OCI-LY7 (cell line): ENCODE results near the gene RIMS3. TPM values are rescaled to one million over a fixed set of nuclear protein-coding genes. Genes with fewer than 3 reads are reported as not detected.

Source experiments
- BruUV-seq: library from RNA; stranded (reverse); fragments of 400-500 nt; replicated peaks from 2 replicates; lab custom pipeline; 2021; lab: Mats Ljungman, UMichigan
- CTCF ChIA-PET: fragments of 300-600 bp; sonication (Branson Sonifier 250); formaldehyde crosslinking; loops from one replicate; lab custom pipeline; 2022; ENCODE audit warnings: antibody characterized with exemption; ENCODE audit not compliant: unreplicated experiment; lab: Charles Lee
- POLR2A ChIA-PET: fragments of 300-600 bp; sonication (Branson Sonifier 250); formaldehyde crosslinking; loops from one replicate; lab custom pipeline; 2022; ENCODE audit warnings: antibody characterized with exemption; lab: Charles Lee
- DNase-seq: peaks from one replicate; pipeline ENCODE4 v3.0.0-alpha.2; 2015; ENCODE audit warnings: low spot score
- H2AFZ ChIP-seq: fragments of 200-600 bp; sonication (generic), shearing (Covaris generic); 2 replicates; pipeline ENCODE4 v1.6.1; 2014; ENCODE audit warnings: mild to moderate bottlenecking, antibody characterized with exemption, low read length, moderate library complexity
- H3K27ac ChIP-seq: fragments of 200-600 bp; sonication (generic); 2 replicates; pipeline ENCODE4 v1.5.1; 2014; ENCODE audit warnings: mixed run types, low read depth, mild to moderate bottlenecking, moderate library complexity, low read length, inconsistent platforms; ENCODE audit not compliant: poor library complexity, severe bottlenecking
- H3K36me3 ChIP-seq: fragments of 200-600 bp; sonication (generic); 2 replicates; pipeline ENCODE4 v1.6.1; 2014; ENCODE audit warnings: mild to moderate bottlenecking, antibody characterized with exemption, low read length, moderate library complexity, mixed read lengths; ENCODE audit not compliant: insufficient read depth
- H3K4me1 ChIP-seq: fragments of 200-600 bp; sonication (generic); 2 replicates; pipeline ENCODE4 v1.5.1; 2014; ENCODE audit warnings: mild to moderate bottlenecking, low read length; ENCODE audit not compliant: insufficient read depth, poor library complexity, severe bottlenecking
- H3K4me2 ChIP-seq: fragments of 200-600 bp; sonication (generic); 2 replicates; pipeline ENCODE4 v1.6.1; 2014; ENCODE audit warnings: mild to moderate bottlenecking, low read length
- H3K4me3 ChIP-seq: fragments of 200-600 bp; sonication (generic); 2 replicates; pipeline ENCODE4 v1.5.1; 2014; ENCODE audit warnings: mild to moderate bottlenecking, low read depth, low read length; ENCODE audit not compliant: poor library complexity, severe bottlenecking
- H3K79me2 ChIP-seq: fragments of 200-600 bp; sonication (generic); 2 replicates; pipeline ENCODE4 v1.6.1; 2016; ENCODE audit warnings: low read depth, mild to moderate bottlenecking, low read length, moderate library complexity, mixed read lengths; ENCODE audit not compliant: insufficient read depth
- H3K9me2 ChIP-seq: fragments of 200-600 bp; sonication (generic); 2 replicates; pipeline ENCODE4 v1.6.1; 2016; ENCODE audit warnings: mild to moderate bottlenecking, low read length, mixed read lengths; ENCODE audit not compliant: insufficient read depth
- H3K9me3 ChIP-seq: fragments of 200-600 bp; sonication (generic); 2 replicates; pipeline ENCODE4 v1.6.1; 2014; ENCODE audit warnings: mild to moderate bottlenecking, mixed run types, low read length, mixed read lengths
- H4K20me1 ChIP-seq: fragments of 200-600 bp; sonication (generic); 2 replicates; pipeline ENCODE4 v1.6.1; 2014; ENCODE audit warnings: mild to moderate bottlenecking, antibody characterized with exemption, low read length, moderate library complexity, mixed read lengths; ENCODE audit not compliant: insufficient read depth
- CTCF ChIP-seq: fragments of 200-600 bp; sonication (generic); conservative IDR thresholded peaks from 2 replicates; pipeline ENCODE4 v1.5.1; 2014; ENCODE audit warnings: mild to moderate bottlenecking, antibody characterized with exemption, low read length, moderate library complexity, mixed read lengths
- EZH2phosphoT487 ChIP-seq: fragments of 200-600 bp; sonication (generic); IDR thresholded peaks from 2 replicates; pipeline ENCODE4 v1.6.1; 2018; ENCODE audit warnings: low read depth, borderline replicate concordance, mild to moderate bottlenecking, mixed run types, antibody characterized with exemption, low read length, moderate library complexity, mixed read lengths
- intact Hi-C: fragments of 100-400 bp; cut with micrococcal nuclease; formaldehyde crosslinking; loops from one replicate; pipeline ENCODE4 v1.10.0; 2022; ENCODE audit not compliant: unreplicated experiment
- total RNA-seq, 2 experiments: library from RNA; depleted of rRNA in 1 of 2; stranded (reverse); fragments of >200 nt in 1 of 2; shearing (Covaris generic) in 1 of 2; gene quantifications; 2 replicates each; pipeline ENCODE4 v1.2.3, GENCODE V29; 2014 to 2022

The RIMS3 gene
- total RNA-seq, 2 experiments from 2014 or later: 80.3 to 89.3 TPM

- 0 out of 2 replicates have a peak, but pooled peaks cover 6% of the 10 kb centered on the region for H3K9me3 ChIP-seq
- no peaks in the 10 kb centered on the region for H3K4me1 ChIP-seq
- POLR2A ChIA-PET: no interaction called here
- CTCF ChIA-PET: no interaction called here
- intact Hi-C loops: loop anchor here (1.0 to 5.0 kb wide), 4 partner anchors 57 to 340 kb away; no protein-coding TSS in a partner anchor
- no peak overlapping the region; the same call in 1 of the 2 replicates for H3K4me2 ChIP-seq
- DNase-seq: peak; percentile 82
- no peak overlapping the region for H3K4me3 ChIP-seq
- no peak overlapping the region for H3K27ac ChIP-seq
- no peak overlapping the region for H2AFZ ChIP-seq
- no peaks in the 10 kb centered on the region for H3K36me3 ChIP-seq
- H4K20me1 ChIP-seq: no peaks in the 10 kb centered on the region
- BruUV-seq: no TSS peak
- no peaks in the 10 kb centered on the region for H3K9me2 ChIP-seq
- H3K79me2 ChIP-seq: no peaks in the 10 kb centered on the region
- TF ChIP-seq CTCF (peak; percentile 97), EZH2phosphoT487 (no peak)
Observed at GRCh38 chr1:40612345-40612831, 53.1 kb downstream of the RIMS3 start.

- Histone ChIP-seq H2AFZ (no peak overlapping the region), H3K36me3 (no peaks in the 10 kb centered on the region), H4K20me1 (no peaks in the 10 kb centered on the region), H3K27ac (no peak overlapping the region), H3K4me1 (no peaks in the 10 kb centered on the region), H3K9me3 (0 out of 2 replicates have a peak, but pooled peaks cover 6% of the 10 kb centered on the region), H3K9me2 (no peaks in the 10 kb centered on the region), H3K79me2 (no peaks in the 10 kb centered on the region), H3K4me2 (no peak overlapping the region), H3K4me3 (no peak overlapping the region)
- TF ChIP-seq CTCF: no peak
- BruUV-seq: no TSS peak
- ChIA-PET POLR2A (no interaction called here), CTCF (no interaction called here)
- intact Hi-C loops: loop anchor here (5.0 kb wide), 1 partner anchor 342 kb away; no protein-coding TSS in a partner anchor
- DNase-seq: no peak
Observed at GRCh38 chr1:40610156-40610555, 55.3 kb downstream of the RIMS3 start.

- TF ChIP-seq EZH2phosphoT487 (no peak), CTCF (no peak)
- H3K9me2 ChIP-seq: no peaks in the 10 kb centered on the region
- H4K20me1 ChIP-seq: no peaks in the 10 kb centered on the region
- no peaks in the 10 kb centered on the region for H3K36me3 ChIP-seq
- no peak for DNase-seq
- no peaks in the 10 kb centered on the region for H3K4me1 ChIP-seq
- no peaks in the 10 kb centered on the region for H3K79me2 ChIP-seq
- BruUV-seq: no TSS peak
- intact Hi-C loops: no loop called here
- no peak overlapping the region for H2AFZ ChIP-seq
- H3K4me2 ChIP-seq: no peak overlapping the region
- H3K9me3 ChIP-seq: 0 out of 2 replicates have a peak, but pooled peaks cover 6% of the 10 kb centered on the region
- no peak overlapping the region for H3K4me3 ChIP-seq
- no peak overlapping the region for H3K27ac ChIP-seq
- CTCF ChIA-PET: no interaction called here
- POLR2A ChIA-PET: no interaction called here
Observed at GRCh38 chr1:40607921-40608320, 57.6 kb downstream of the RIMS3 start.
